Astrocyte of the cerebellum (primary cell): ENCODE results near the gene TMEM92.
A peak's percentile ranks its signal among the peaks of the same experiment; 100 is the strongest.

Experiments used
- DNase-seq: peaks from one replicate; pipeline ENCODE4 v3.0.0-alpha.2; 2011; ENCODE audit warnings: low read depth
- H3K4me3 ChIP-seq: 2 replicates; pipeline ENCODE4 v1.5.1; 2011; ENCODE audit warnings: mild to moderate bottlenecking, low read depth, low read length, moderate library complexity
- CTCF ChIP-seq: IDR thresholded peaks from 2 replicates; pipeline ENCODE4 v1.5.1; 2012; ENCODE audit warnings: low read length, low read depth, moderate library complexity, mild to moderate bottlenecking; ENCODE audit errors: missing control alignments
- in situ Hi-C: cut with HindIII; loops from 2 replicates; pipeline ENCODE4 v1.10.0; 2017; ENCODE audit warnings: low sequenced_read_pairs

Gene TMEM92

GRCh38 chr17:50274897-50275221 lies 593 bp downstream of the TMEM92 start:
- in situ Hi-C loops, result no loop called here
- TF ChIP-seq CTCF, result no peak
- peak overlapping the region; percentile 46 for H3K4me3 ChIP-seq
- DNase-seq, result no peak

- TF ChIP-seq CTCF, result no peak
- in situ Hi-C loops, result no loop called here
- no peak for DNase-seq
- no peak overlapping the region for H3K4me3 ChIP-seq
Observed at GRCh38 chr17:50275279-50275678, 1.0 kb downstream of the TMEM92 start.

GRCh38 chr17:50276588-50277356 lies 2.5 kb downstream of the TMEM92 start:
- DNase-seq, result no peak
- no peak overlapping the region for H3K4me3 ChIP-seq
- in situ Hi-C loops, result no loop called here
- no peak for TF ChIP-seq CTCF

- no peak for DNase-seq
- in situ Hi-C loops, result no loop called here
- no peak overlapping the region for H3K4me3 ChIP-seq
- TF ChIP-seq CTCF, result no peak
Observed at GRCh38 chr17:50277357-50277754, 3.1 kb downstream of the TMEM92 start.

GRCh38 chr17:50278526-50279180 lies 4.4 kb downstream of the TMEM92 start:
- no peak for TF ChIP-seq CTCF
- no peak for DNase-seq
- in situ Hi-C loops, result no loop called here
- H3K4me3 ChIP-seq, result no peak overlapping the region

GRCh38 chr17:50279181-50279526 lies 4.9 kb downstream of the TMEM92 start:
- H3K4me3 ChIP-seq, result no peak overlapping the region
- in situ Hi-C loops, result no loop called here
- no peak for TF ChIP-seq CTCF
- no peak for DNase-seq
